ENCODE data around the gene MTUS2. TPM values are rescaled to one million over a fixed set of nuclear protein-coding genes. Genes with fewer than 3 reads are reported as not detected.

MTUS2 gene
- total and polyA plus RNA-seq, 2 experiments from 2014 or later = 0.27 to 0.38 TPM

DNA sequence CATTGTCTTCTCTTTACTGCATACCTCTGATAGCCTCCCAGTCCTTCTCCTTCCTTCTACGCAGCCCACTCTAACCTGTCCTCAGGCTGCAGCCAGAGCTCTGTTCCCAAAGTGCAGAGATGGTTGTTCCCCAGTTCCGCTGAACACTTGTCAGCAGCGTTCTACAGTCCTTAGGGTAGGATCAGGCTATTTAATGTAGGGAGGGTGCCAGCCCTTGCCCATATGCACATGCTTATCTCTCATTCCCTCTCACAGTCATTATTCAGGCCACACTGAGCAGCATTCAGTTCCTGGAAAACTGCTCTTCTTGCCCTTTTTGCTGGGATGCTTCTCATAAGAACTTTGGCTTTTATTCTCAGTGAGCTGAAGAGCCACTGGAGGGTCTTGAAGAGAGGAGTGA is 180.7 kb downstream of the MTUS2 start (continued):
- TF ChIP-seq, protein P1, sequence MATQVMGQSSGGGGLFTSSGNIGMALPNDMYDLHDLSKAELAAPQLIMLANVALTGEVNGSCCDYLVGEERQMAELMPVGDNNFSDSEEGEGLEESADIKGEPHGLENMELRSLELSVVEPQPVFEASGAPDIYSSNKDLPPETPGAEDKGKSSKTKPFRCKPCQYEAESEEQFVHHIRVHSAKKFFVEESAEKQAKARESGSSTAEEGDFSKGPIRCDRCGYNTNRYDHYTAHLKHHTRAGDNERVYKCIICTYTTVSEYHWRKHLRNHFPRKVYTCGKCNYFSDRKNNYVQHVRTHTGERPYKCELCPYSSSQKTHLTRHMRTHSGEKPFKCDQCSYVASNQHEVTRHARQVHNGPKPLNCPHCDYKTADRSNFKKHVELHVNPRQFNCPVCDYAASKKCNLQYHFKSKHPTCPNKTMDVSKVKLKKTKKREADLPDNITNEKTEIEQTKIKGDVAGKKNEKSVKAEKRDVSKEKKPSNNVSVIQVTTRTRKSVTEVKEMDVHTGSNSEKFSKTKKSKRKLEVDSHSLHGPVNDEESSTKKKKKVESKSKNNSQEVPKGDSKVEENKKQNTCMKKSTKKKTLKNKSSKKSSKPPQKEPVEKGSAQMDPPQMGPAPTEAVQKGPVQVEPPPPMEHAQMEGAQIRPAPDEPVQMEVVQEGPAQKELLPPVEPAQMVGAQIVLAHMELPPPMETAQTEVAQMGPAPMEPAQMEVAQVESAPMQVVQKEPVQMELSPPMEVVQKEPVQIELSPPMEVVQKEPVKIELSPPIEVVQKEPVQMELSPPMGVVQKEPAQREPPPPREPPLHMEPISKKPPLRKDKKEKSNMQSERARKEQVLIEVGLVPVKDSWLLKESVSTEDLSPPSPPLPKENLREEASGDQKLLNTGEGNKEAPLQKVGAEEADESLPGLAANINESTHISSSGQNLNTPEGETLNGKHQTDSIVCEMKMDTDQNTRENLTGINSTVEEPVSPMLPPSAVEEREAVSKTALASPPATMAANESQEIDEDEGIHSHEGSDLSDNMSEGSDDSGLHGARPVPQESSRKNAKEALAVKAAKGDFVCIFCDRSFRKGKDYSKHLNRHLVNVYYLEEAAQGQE (IDR thresholded peaks at IDR 0.05; ENCODE audit: unreplicated experiment) = no peak
- TF ChIP-seq EZH2phosphoT487 (IDR thresholded peaks at IDR 0.05; ENCODE audit: unreplicated experiment) = no peak

DNA sequence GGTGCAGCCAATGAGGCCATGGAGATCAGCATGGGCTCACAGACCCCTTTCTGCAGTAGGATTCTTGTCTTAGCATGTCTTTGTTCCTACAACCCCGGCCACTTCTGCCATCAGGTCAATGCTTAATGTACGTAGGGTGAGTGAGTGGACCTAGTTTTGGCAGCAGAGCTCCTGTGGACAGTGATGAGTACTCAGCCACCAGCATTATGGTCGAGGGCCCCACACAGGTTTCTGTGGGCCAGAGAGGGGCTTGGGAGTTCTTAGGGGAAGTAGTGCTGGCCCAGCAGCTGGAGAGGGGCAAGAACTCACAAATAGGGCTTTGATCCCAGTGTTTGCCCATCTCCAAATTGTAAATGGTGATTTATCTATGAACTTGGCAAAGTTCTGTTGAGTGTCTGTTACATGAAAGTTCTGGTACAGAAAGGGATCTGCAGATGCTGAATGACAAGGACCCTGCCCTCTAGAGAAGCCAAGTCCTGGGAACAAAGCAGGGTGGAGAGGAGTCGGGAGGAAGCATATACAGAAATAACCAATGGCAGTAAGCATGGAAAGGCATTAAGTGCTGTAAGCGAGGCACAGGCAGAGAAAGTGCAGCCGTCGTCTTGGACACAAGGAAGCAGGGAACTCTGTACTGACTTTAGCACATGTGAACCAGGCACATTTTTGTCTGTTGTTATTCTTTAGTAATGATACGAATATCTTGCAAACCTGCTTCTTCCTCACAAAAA is 185.1 kb downstream of the MTUS2 start:
- H2AFZ ChIP-seq = no peak overlapping the region
- H4K20me1 ChIP-seq (replicated peaks; ENCODE audit: insufficient read depth) = no peaks in the 10 kb centered on the region
- DNase-seq (ENCODE audit: low spot score) (no peak), ATAC-seq (no peak)
- TF ChIP-seq, protein P2, sequence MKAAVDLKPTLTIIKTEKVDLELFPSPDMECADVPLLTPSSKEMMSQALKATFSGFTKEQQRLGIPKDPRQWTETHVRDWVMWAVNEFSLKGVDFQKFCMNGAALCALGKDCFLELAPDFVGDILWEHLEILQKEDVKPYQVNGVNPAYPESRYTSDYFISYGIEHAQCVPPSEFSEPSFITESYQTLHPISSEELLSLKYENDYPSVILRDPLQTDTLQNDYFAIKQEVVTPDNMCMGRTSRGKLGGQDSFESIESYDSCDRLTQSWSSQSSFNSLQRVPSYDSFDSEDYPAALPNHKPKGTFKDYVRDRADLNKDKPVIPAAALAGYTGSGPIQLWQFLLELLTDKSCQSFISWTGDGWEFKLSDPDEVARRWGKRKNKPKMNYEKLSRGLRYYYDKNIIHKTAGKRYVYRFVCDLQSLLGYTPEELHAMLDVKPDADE (IDR thresholded peaks at IDR 0.05) = no peak
- TF ChIP-seq STAT1 (IDR thresholded peaks at IDR 0.05; ENCODE audit: unreplicated experiment) (no peak), EZH2phosphoT487 (IDR thresholded peaks at IDR 0.05; ENCODE audit: unreplicated experiment) (no peak), CREB1 (CRISPR knock-in tag; IDR thresholded peaks at IDR 0.05; ENCODE audit: low read depth) (no peak)
- Mint-ChIP-seq H3K4me3 (no peak overlapping the region), H3K36me3 (ENCODE audit: low read depth) (peaks cover 3% of the 10 kb centered on the region; the same call in 1 of the 3 replicates), H3K4me1 (peaks cover 21% of the 10 kb centered on the region), H3K27me3 (ENCODE audit: insufficient read depth, low read depth, poor library complexity) (peaks cover 1% of the 10 kb centered on the region), H3K27ac (no peak overlapping the region), H3K9me3 (peaks cover 8% of the 10 kb centered on the region)
- H3F3A ChIP-seq (replicated peaks; ENCODE audit: low read depth) = no peaks in the 10 kb centered on the region
- H3K36me3 ChIP-seq (ENCODE audit: insufficient read depth) = no peaks in the 10 kb centered on the region
- no peak overlapping the region for H3K4me3 ChIP-seq
- no peak overlapping the region for H3K4me2 ChIP-seq
- no peak overlapping the region for H3K27ac ChIP-seq (ENCODE audit: low read depth)
- no peaks in the 10 kb centered on the region for H3K79me2 ChIP-seq (replicated peaks; ENCODE audit: insufficient read depth)
- H3K9me2 ChIP-seq (ENCODE audit: insufficient read depth) = no peaks in the 10 kb centered on the region
- no peaks in the 10 kb centered on the region for H3K27me3 ChIP-seq (ENCODE audit: insufficient read depth)
- H3K4me1 ChIP-seq (ENCODE audit: insufficient read depth) = 0 out of 2 replicates have a peak, but pooled peaks cover 6% of the 10 kb centered on the region

DNA sequence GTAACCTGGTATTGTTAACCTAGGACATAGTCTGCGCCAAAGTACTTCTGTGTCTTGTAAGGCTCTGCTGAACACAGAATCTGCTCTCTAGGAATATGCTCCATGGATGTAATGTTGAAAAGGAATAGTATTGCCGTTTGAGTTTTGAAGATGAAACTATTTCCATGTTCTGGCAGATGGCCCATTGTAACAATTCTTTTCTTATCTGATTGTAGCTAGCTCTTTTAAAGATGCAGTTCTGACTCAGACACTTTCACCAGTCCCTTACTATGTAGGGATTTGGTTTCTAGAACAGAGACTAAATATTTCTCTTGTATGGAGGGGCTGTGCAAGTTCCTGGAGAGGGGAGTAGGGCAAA is 185.6 kb downstream of the MTUS2 start:
- Mint-ChIP-seq H3K4me1 (peaks cover 21% of the 10 kb centered on the region), H3K36me3 (ENCODE audit: low read depth) (peaks cover under 1% of the 10 kb centered on the region; the same call in 1 of the 3 replicates), H3K9me3 (peaks cover 2% of the 10 kb centered on the region), H3K27ac (no peak overlapping the region), H3K27me3 (ENCODE audit: insufficient read depth, low read depth, poor library complexity) (peaks cover 2% of the 10 kb centered on the region), H3K4me3 (no peak overlapping the region)
- Histone ChIP-seq H3K79me2 (replicated peaks; ENCODE audit: insufficient read depth) (no peaks in the 10 kb centered on the region), H3K4me3 (no peak overlapping the region), H3K4me1 (ENCODE audit: insufficient read depth) (0 out of 2 replicates have a peak, but pooled peaks cover 6% of the 10 kb centered on the region), H4K20me1 (replicated peaks; ENCODE audit: insufficient read depth) (no peaks in the 10 kb centered on the region), H3K4me2 (no peak overlapping the region), H3K36me3 (ENCODE audit: insufficient read depth) (no peaks in the 10 kb centered on the region), H3K27ac (ENCODE audit: low read depth) (no peak overlapping the region), H3F3A (replicated peaks; ENCODE audit: low read depth) (no peaks in the 10 kb centered on the region), H3K27me3 (ENCODE audit: insufficient read depth) (no peaks in the 10 kb centered on the region), H2AFZ (no peak overlapping the region), H3K9me2 (ENCODE audit: insufficient read depth) (no peaks in the 10 kb centered on the region)
- no peak for DNase-seq (ENCODE audit: low spot score)
- ATAC-seq = no peak
- TF ChIP-seq ZNF114 (CRISPR knock-in tag; IDR thresholded peaks at IDR 0.05) (no peak), NANOG (IDR thresholded peaks at IDR 0.05; ENCODE audit: borderline replicate concordance) (no peak), JUNB (IDR thresholded peaks at IDR 0.05; ENCODE audit: unreplicated experiment) (no peak), POLR2AphosphoS5 (IDR thresholded peaks at IDR 0.05; ENCODE audit: low read depth) (no peak), EZH2 (IDR thresholded peaks at IDR 0.05; ENCODE audit: low read depth, unreplicated experiment) (no peak), ZNF331 (CRISPR knock-in tag; IDR thresholded peaks at IDR 0.05; ENCODE audit: low read depth) (no peak)
- TF ChIP-seq, protein P1 (IDR thresholded peaks at IDR 0.05; ENCODE audit: unreplicated experiment) = no peak
